ENCODE results near the gene CCDC50.

DNA sequence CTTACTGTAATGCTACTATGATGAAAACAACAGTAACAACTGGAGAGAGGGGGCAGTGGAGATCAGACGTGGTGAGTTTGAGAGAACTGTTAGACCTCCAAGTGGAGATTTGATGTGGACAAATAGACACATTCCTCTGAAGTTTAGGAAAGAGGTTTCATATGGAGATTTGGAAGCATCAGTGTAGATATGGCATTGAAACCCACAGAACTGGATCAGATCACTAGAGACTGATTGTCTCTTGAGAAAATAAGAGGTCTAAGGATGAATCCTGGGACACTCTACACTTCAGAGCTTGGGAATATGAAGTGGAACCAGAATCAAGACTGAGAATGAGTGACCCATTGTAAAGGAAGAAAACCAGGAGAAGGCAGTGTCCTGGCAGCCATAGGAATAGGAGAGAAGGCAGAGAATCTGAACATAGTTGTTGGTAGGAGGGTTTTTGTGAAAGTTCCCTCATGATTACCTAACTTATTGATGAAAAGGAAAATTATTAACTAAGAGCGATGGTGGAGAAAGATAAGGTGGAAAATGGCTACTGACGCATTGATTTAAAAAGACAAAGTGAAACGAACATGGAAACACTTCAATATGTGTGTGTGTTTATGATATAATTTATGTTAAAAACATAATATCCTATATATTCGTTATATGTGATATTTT, 102.1 kb downstream of the CCDC50 start:
- TF ChIP-seq, protein P1, sequence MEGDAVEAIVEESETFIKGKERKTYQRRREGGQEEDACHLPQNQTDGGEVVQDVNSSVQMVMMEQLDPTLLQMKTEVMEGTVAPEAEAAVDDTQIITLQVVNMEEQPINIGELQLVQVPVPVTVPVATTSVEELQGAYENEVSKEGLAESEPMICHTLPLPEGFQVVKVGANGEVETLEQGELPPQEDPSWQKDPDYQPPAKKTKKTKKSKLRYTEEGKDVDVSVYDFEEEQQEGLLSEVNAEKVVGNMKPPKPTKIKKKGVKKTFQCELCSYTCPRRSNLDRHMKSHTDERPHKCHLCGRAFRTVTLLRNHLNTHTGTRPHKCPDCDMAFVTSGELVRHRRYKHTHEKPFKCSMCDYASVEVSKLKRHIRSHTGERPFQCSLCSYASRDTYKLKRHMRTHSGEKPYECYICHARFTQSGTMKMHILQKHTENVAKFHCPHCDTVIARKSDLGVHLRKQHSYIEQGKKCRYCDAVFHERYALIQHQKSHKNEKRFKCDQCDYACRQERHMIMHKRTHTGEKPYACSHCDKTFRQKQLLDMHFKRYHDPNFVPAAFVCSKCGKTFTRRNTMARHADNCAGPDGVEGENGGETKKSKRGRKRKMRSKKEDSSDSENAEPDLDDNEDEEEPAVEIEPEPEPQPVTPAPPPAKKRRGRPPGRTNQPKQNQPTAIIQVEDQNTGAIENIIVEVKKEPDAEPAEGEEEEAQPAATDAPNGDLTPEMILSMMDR (IDR thresholded peaks at IDR 0.05; ENCODE audit: poor library complexity): no peak
- TF ChIP-seq EZH2phosphoT487 (IDR thresholded peaks at IDR 0.05; ENCODE audit: low read depth, severe bottlenecking, unreplicated experiment): no peak

Data from hepatocyte (in vitro differentiated cells).